ENCODE results near the gene KIRREL3.

- TF ChIP-seq RAD21 (IDR thresholded peaks at IDR 0.05; ENCODE audit: low read length) = no peak
- TF ChIP-seq RFX5 (IDR thresholded peaks at IDR 0.05; ENCODE audit: low read depth, low read length) = no peak
- no peak for TF ChIP-seq CTCF (conservative IDR thresholded peaks at IDR 0.05; ENCODE audit: low read depth, low read length)
- TF ChIP-seq RCOR1 (IDR thresholded peaks at IDR 0.05; ENCODE audit: insufficient replicate concordance, low read length) = no peak
- TF ChIP-seq USF2 (IDR thresholded peaks at IDR 0.05; ENCODE audit: low read depth, low read length) = no peak
- no peak for TF ChIP-seq POLR2A (IDR thresholded peaks at IDR 0.05; ENCODE audit: low read depth, low read length)
- TF ChIP-seq MXI1 (IDR thresholded peaks at IDR 0.05; ENCODE audit: borderline replicate concordance, low read depth, low read length) = no peak
Observed at GRCh38 chr11:126647735-126648134, 352.8 kb downstream of the KIRREL3 start.

Data from IMR-90 (cell line).